Cerebellar cortex (tissue), 1 donor: ENCODE results near the gene C5orf24.
"Not testable (repeated sequence)": the region's sequence is repeated elsewhere in the genome, so short reads cannot be mapped to it uniquely, and the experiment has no call there.

ENCODE experiments used
- DNase-seq: peaks from one replicate; pipeline ENCODE4 v3.0.0-alpha.2; 2015; ENCODE audit warnings: low spot score

Gene C5orf24

GRCh38 chr5:134857401-134857800 is 11.6 kb downstream of the C5orf24 start:
- peak; percentile 53 for DNase-seq

DNA sequence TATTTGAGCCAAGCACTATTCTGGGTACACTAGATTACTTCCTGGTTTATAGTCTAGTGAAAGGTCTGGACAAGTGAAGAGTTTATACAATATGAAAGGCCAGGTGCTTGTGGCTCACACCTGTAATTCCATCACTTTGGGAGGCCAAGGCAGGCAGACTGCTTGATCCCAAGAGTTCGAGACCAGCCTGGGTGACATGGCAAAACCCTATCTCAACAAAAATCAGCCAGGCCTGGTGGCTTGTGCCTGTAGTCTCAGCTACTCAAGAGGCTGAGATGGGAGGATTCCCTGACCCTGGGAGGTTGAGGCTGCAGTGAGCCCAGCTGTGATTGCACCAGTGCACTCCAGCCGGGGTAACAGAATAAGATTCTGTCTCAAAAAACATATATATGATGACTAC is 18.9 kb downstream of the C5orf24 start:
- DNase-seq: no peak

- DNase-seq: peak; percentile 12
Observed at GRCh38 chr5:134873494-134873893, 27.7 kb downstream of the C5orf24 start.

GRCh38 chr5:134873987-134874830 is 28.4 kb downstream of the C5orf24 start, which contains the start of gene TXNDC15:
Gene TXNDC15, plus strand, starts transcription at chr5:134874371. Its CDS starts 57 bp downstream, at chr5:134874428.
- peak; percentile 85 for DNase-seq

DNA sequence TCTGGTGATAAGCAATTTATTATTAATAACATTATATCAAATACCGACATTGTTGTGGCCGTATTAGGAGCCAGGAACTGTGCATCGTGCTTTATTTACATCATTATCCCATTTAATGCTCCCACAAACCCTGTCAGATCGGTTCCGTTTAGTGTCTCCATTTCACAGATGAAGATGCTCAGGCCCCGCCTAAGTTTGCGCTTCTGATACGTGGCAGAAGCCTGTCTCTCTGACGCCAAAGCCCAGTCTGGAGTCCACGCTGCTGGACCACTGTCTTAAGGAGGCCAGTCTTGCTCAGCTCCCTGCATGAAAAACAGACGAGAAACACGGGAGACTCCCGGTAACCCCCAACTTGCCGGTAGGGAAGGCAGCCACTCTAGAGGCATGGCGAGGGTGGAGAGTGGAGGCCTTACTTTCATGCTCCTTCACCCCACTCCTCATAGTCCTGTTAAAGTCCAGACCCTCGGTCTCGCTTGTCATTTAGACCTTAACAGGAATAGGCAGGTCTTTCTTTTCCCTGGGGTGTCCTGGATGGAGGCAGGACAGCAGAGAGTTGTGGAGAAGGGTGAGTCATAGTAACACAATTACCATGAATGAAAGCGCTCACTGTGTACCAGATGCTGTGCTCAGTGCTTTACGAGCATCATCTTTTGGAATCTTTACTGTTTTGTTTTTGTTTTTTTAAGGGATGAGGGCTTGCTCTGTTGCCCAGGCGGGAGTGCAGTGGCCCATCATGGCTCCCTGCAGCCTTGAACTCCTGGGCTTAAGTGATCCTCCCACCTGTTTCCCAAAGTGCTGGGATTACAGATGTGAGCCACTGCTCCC is 29.3 kb downstream of the C5orf24 start:
- peak; percentile 80 for DNase-seq

DNA sequence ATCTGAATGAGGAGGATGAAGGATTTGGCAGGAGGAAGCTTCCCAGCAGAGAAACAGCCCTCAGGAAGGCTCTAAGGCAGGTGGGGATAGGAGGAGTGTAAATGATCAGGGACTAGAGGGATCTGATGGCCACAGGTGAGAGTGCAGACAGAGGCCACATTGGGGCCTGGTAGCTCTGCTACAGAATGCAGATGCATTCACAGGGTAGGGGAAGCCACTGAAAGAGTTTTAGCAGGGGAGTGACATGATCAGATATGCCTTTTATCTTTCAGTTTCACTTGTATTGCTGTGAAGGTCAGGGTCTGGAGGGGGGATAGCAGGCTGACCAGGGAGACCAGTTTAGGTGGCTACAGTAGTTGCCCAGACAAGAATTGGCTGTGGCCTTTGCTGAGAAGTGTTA is 31.4 kb downstream of the C5orf24 start:
- DNase-seq: no peak

- no peak for DNase-seq
Observed at GRCh38 chr5:134878403-134878802, 32.6 kb downstream of the C5orf24 start.

DNA sequence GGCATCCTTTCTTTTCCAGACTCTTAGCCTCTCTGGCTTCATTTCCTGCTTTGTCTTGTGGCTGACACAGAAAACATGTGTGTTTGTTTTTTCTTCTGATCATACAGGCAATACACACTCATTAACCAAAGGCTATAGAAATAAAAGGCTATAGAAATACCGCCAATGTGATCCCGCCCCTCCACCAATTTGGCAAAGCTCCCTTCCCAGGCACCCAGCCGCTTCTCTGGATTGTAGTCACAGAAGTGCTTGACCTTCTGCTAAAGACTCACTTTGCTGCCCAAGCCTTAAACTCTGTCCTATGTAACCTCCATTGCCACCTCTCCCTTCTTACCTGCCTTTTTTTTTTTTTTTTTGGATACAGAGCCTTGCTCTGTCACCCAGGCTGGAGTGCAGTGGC is 33.7 kb downstream of the C5orf24 start:
- no peak for DNase-seq

GRCh38 chr5:134880937-134881336 is 35.2 kb downstream of the C5orf24 start:
- DNase-seq: not testable (repeated sequence)

GRCh38 chr5:134881711-134882110 is 35.9 kb downstream of the C5orf24 start:
- DNase-seq: not testable (repeated sequence)

DNA sequence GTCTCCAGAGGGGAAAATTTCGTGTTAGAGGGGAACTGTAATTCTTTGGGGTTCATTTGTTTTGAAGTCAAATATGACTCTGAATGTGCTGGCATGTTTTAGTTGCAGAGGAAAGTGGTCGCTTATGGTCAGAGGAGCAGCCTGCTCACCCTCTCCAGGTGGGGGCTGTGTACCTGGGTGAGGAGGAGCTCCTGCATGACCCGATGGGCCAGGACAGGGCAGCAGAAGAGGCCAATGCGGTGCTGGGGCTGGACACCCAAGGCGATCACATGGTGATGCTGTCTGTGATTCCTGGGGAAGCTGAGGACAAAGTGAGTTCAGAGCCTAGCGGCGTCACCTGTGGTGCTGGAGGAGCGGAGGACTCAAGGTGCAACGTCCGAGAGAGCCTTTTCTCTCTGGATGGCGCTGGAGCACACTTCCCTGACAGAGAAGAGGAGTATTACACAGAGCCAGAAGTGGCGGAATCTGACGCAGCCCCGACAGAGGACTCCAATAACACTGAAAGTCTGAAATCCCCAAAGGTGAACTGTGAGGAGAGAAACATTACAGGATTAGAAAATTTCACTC is 41.9 kb downstream of the C5orf24 start:
- no peak for DNase-seq

DNA sequence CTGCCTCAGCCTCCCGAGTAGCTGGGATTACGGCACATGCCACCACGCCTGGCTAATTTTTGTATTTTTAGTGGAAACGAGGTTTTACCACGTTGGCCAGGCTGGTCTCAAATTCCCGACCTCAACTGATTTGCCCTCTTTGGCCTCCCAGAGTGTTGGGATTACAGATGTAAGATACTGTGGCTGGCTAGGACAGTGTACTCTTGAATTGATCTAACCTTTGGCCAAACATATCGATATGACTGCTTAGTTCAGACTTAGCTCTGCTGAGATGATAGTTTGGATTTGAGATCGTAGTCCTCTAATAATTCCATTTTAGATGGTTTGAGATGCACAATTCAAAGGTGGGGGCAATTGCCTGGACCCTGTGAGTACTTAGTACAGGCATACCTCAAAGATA is 43.6 kb downstream of the C5orf24 start:
- DNase-seq: no peak

DNA sequence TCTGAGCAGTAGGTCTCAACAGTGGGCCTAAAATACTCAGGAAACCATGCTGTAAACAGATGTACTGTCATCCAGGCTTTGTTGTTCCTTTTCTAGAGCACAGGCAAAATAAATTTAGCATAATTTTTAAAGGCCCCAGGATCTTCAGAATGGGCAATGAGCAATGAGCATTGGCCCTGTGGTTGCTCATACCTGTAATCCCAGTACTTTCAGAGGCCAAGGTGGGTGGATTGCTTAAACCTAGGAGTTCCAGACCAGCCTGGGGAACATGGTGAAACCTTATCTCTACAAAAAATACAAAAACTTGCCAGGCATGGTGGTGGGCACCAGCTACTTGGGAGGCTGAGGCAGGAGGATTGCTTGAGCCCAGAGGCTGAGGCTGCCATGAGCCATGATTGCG is 45.7 kb downstream of the C5orf24 start:
- DNase-seq: no peak

DNA sequence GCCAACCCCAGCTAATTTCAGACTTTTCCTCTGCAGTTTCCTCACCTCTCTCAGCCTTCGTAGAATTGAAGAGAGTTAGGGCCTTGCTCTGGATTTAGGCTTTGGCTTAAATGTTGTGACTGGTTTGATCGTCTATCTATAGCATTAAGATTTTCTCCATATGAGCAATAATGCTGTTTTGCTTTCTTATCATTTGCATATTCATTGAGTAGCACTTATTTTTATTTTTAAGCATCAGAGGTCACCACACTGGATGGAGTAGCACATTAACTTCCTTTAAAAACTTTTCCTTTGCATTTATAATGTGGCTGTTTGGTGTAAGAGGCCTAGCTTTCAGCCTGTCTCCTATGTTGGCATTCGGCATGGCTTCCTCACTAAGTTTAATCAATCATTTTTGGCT is 46.5 kb downstream of the C5orf24 start:
- no peak for DNase-seq

DNA sequence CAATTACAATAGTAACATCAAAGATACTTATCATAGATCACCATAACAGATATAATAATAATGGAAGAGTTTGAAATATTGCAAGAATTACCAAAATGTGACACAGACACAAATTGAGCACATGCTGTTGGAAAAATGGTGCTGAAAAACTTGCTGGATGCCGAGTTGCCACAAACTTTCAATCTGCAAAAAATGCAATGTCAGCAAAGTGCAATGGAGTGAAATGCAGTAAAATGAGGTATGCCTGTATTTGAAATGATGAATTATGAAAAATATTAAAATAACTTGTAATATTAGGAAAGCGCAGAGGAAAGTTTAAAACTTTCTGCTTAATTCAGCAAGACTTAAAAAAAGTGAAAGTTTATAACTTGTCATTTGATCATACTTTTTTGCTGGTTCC is 47.2 kb downstream of the C5orf24 start:
- DNase-seq: no peak

DNA sequence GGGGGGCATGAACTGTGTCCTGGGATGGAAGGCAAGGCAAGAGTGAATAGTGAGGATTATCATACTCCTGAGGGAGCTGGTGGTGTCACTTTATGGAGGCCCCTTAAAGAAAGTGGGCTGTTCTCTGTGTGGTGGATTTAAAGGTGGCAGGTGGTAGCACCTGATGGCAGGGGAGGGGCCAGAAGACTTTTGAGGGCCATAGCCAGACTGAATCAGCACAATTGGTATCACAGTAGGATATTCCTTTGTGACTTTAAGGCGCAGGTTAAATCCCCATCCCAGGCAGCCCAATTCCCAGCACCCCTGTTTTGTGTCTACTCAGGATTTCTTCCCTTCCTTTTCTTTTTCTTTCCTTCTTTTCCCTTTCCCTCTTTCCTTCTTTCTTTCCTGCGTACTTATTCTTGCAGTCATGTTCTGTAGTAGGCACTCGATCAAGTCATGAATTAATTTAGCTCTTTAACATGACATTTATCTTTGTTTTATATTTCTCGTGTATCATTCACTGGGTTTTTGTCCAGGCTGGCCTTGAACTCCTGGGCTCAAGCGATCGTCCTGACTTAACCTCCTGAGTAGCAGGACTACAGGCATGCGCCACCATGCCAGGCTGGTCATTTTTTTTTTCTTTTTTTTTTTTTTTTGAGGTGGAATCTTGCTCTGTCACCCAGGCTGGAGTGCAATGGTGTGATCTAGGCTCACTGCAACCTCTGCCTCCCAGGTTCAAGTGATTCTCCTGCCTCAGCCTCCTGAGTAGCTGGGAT is 48.2 kb downstream of the C5orf24 start:
- no peak for DNase-seq

DNA sequence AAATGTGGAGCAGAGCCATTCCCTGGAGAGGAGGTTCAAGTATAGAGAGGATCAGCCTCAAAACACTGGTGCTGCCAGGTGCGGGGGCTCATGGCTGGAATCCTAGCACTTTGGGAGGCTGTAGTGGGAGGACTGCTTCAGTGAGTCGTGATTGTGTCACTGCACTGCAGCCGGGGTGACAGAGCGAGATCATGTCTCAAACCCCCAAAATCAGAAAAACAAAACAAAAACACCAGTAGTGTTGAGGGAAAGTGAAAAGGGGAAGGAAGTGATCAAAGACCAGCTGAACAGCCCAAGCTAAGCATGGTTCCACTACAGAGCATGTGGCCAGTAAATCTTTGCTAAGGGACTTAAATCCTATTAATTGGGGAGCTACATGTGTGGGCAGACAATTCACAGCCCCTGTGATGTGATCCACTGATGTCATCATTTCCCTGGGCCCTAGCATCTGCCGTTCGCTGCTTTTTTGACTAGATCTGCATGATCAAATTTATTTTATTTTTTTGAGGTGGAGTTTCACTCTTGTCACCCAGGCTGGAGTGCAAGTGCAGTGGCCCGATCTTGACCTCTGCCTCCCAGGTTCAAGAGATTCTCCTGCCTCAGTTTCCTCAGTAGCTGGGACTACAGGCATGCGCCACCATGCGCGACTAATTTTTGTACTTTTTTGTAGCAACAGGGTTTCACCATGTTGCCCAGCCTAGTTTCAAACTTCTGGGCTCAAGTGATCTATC is 56.5 kb downstream of the C5orf24 start:
- no peak for DNase-seq

- peak; percentile 80 for DNase-seq
Observed at GRCh38 chr5:134904610-134905245, 59.0 kb downstream of the C5orf24 start, which contains the start of gene PCBD2. Gene PCBD2, plus strand, starts transcription at chr5:134905131. Its CDS starts 9 bp downstream, at chr5:134905140.

DNA sequence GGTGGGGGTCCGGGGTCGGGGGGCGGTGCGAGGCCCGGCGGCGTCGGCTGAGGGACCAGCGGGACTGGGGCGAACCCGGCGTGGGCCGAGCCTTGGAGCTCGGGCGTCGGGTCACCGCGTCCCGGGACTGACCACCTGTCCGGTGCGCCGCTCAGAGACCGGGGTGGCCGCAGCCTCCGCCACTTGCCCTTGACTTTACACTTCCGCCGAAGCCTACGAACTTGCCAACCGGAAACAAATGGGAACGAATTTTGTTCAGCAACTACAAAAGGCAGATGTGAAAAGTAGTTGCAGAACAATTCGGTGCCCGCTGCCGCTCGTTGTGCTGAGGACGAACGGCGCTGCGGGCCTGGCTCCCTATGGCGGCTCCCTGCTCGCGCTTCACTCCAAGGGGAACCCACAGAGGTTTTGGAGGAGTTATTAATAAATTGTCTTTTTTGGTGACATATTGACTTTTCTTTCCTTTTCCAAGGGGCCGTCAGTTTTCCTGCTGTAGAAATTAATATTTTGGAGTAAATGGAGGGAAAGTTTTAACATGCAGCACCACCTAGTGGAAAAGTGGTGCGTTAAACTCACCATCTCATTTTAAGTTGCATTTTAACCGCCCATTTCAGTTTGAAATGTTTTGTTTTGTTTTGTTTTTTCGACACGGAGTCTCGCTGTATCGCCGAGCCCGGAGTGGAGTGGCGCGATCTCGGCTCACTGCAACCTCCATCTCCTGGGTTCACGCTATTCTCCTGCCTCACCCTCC is 59.7 kb downstream of the C5orf24 start:
- DNase-seq: peak; percentile 76

DNA sequence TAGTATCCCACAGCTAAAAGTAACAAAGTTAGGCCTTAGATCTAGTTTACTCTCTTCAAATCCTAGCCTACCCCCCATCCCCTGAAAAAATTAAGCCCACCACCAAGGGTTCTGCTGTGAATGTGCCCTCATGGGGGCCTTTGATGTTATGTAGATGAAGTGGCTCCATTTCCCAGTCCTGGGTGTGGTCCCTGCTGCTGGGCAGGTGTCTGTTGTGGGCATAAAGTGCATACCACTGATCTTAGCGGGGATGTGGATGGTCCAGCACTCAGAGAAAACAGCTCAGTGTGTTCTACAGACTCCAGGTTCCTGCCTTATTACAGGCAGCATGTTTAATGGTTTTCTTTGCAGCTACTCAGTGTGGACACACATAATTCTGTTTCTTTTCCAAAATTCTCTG is 61.0 kb downstream of the C5orf24 start:
- no peak for DNase-seq
